HepG2 (cell line): Measurements from ENCODE around the gene GNG2. TPM values are rescaled to one million over a fixed set of nuclear protein-coding genes. Genes with fewer than 3 reads are reported as not detected.

Experiments used
- ATAC-seq: fragments of 200-7000 bp; cut with Tn5 transposase; 3 replicates; pipeline ENCODE4 v1.9.1; 2020; ENCODE audit warnings: mild to moderate bottlenecking, moderate library complexity
- BruUV-seq: library from RNA; stranded (reverse); fragments of 400-500 nt; replicated peaks from 2 replicates; lab custom pipeline; 2021; lab: Mats Ljungman, UMichigan
- CTCF ChIA-PET: fragments of 300-600 bp; formaldehyde crosslinking; extraction: SDS; loops from one replicate; lab custom pipeline; 2021; ENCODE audit warnings: low total read pairs, inconsistent platforms, low intra/inter-chr PET ratio; lab: Yijun Ruan, JAX
- POLR2A ChIA-PET: fragments of 350-600 bp; sonication (Branson Sonifier 250); formaldehyde crosslinking; loops from one replicate; lab custom pipeline; 2020; ENCODE audit warnings: antibody characterized with exemption, inconsistent platforms; lab: Yijun Ruan, JAX
- DNase-seq: peaks from one replicate; pipeline ENCODE4 v3.0.0-alpha.2; 2015; ENCODE audit warnings: low spot score
- FAIRE-seq: peaks from 3 replicates; lab custom pipeline; 2011; peaks lifted over from hg19 to GRCh38; lab: Jason Lieb, UNC
- H2AFZ ChIP-seq: one replicate; pipeline ENCODE4 v1.6.1; 2011; ENCODE audit warnings: low read length, inconsistent platforms
- H3K27ac ChIP-seq: fragments of 300-600 bp; 3 replicates; pipeline ENCODE4 v1.8.0; 2011; ENCODE audit warnings: mixed run types, mild to moderate bottlenecking, mixed read lengths, low read length, inconsistent platforms; ENCODE audit not compliant: insufficient read depth; ENCODE audit errors: extremely low read length
- H3K27me3 ChIP-seq, 2 experiments: fragments of 200-600 bp in 1 of 2; 2 replicates in 1 of 2; 3 replicates in 1 of 2; pipeline versions ENCODE4 v1.6.0 to v1.8.0; 2011; ENCODE audit warnings: low read length in 2 of 2, mild to moderate bottlenecking in 2 of 2, moderate library complexity in 2 of 2, inconsistent platforms in 1 of 2; ENCODE audit not compliant: insufficient read depth in 2 of 2, control insufficient read depth in 1 of 2
- H3K36me3 ChIP-seq, 2 experiments: fragments of 200-600 bp in 1 of 2; replicated peaks in 1 of 2; 2 replicates in 1 of 2; 3 replicates in 1 of 2; pipeline versions ENCODE4 v1.5.1 to v1.8.0; 2011; ENCODE audit warnings: low read length in 2 of 2, inconsistent platforms in 1 of 2; ENCODE audit not compliant: insufficient read depth in 2 of 2, control insufficient read depth in 1 of 2
- H3K4me1 ChIP-seq: 2 replicates; pipeline ENCODE4 v1.5.1; 2012; ENCODE audit warnings: low read length, inconsistent platforms; ENCODE audit not compliant: insufficient read depth
- H3K4me2 ChIP-seq: 2 replicates; pipeline ENCODE4 v1.6.0; 2011; ENCODE audit warnings: low read depth, low read length, inconsistent platforms
- H3K4me3 ChIP-seq, 3 experiments: fragments of 200-600 bp in 1 of 3; sonication (generic), shearing (Covaris generic) in 1 of 3; replicated peaks in 1 of 3; 2 replicates each; pipeline ENCODE4 v1.5.1; 2011 to 2016; ENCODE audit warnings: low read length in 3 of 3, inconsistent platforms in 2 of 3, low read depth in 2 of 3, mild to moderate bottlenecking in 2 of 3, control low read depth in 1 of 3, mixed read lengths in 1 of 3; ENCODE audit not compliant: insufficient read depth in 1 of 3
- H3K79me2 ChIP-seq: one replicate; pipeline ENCODE4 v1.6.1; 2011; ENCODE audit warnings: low read length, inconsistent platforms; ENCODE audit not compliant: insufficient read depth
- H3K9ac ChIP-seq: 2 replicates; pipeline ENCODE4 v1.6.0; 2011; ENCODE audit warnings: mild to moderate bottlenecking, low read depth, low read length, inconsistent platforms; ENCODE audit not compliant: insufficient read depth
- H3K9me3 ChIP-seq: 2 replicates; pipeline ENCODE4 v1.5.1; 2012; ENCODE audit warnings: mild to moderate bottlenecking, low read length
- H4K20me1 ChIP-seq: 2 replicates; pipeline ENCODE4 v1.6.0; 2011; ENCODE audit warnings: inconsistent platforms, mild to moderate bottlenecking, low read length, moderate library complexity; ENCODE audit not compliant: insufficient read depth
- BORCS8-MEF2B ChIP-seq: sonication (generic); formaldehyde crosslinking; IDR thresholded peaks from 2 replicates; pipeline ENCODE4 v1.8.0; 2022; ENCODE audit warnings: mild to moderate bottlenecking, missing genetic modification reagents
- ELF1 ChIP-seq: sonication (generic); formaldehyde crosslinking; IDR thresholded peaks from 2 replicates; pipeline ENCODE4 v1.4.0; 2020; ENCODE audit warnings: missing genetic modification reagents
- GLI4 ChIP-seq: sonication (generic); formaldehyde crosslinking; IDR thresholded peaks from 2 replicates; pipeline ENCODE4 v1.5.1; 2020; ENCODE audit warnings: missing genetic modification reagents, mild to moderate bottlenecking, moderate library complexity, borderline replicate concordance
- MEF2D ChIP-seq: sonication (generic); formaldehyde crosslinking; IDR thresholded peaks from 2 replicates; pipeline ENCODE4 v1.5.1; 2020; ENCODE audit warnings: mild to moderate bottlenecking, missing genetic modification reagents
- ZNF317 ChIP-seq: sonication (generic); formaldehyde crosslinking; IDR thresholded peaks from 2 replicates; pipeline ENCODE4 v1.5.0; 2020; ENCODE audit warnings: mild to moderate bottlenecking, missing genetic modification reagents
- WGBS: methylation state at CpG from one replicate; pipeline ENCODE4 v1.1.6; 2017; ENCODE audit warnings: low lambda C conversion rate; 5-methylcytosine and 5-hydroxymethylcytosine counted together
- in situ Hi-C: cut with HindIII; loops from 2 replicates; pipeline ENCODE4 v1.10.0; 2017; ENCODE audit warnings: low pct_unique_long_range_greater_than_20kb; ENCODE audit not compliant: extremely low pct_ligation_motif_present
- intact Hi-C: fragments of 100-400 bp; cut with micrococcal nuclease; formaldehyde crosslinking; loops from one replicate; pipeline ENCODE4 v1.10.0; 2022; ENCODE audit not compliant: unreplicated experiment
- polyA plus RNA-seq, 8 experiments: library from polyadenylated mRNA; depleted of rRNA in 3 of 8; stranded (reverse) in 7 of 8; unstranded in 1 of 8; fragments of >200 nt; fragmentation: Illumina TruSeq in 4 of 8; extraction: Trizol in 4 of 8; gene quantifications; 2 replicates each; pipeline versions ENCODE4 v1.2.1 to v1.2.3, GENCODE V29; 2011 to 2016; ENCODE audit warnings: low read depth in 4 of 8, missing spikeins in 1 of 8, mixed read lengths in 1 of 8; ENCODE audit not compliant: insufficient read depth in 1 of 8
- total RNA-seq, 5 experiments: library from RNA; depleted of rRNA; stranded (reverse); fragments of >200 nt; fragmentation: Illumina TruSeq; extraction: Trizol; gene quantifications; 2 replicates each; pipeline ENCODE4 v1.2.3, GENCODE V29; 2016; ENCODE audit warnings: low read depth in 1 of 5
- TF ChIP-seq, protein P1 (sequence below): sonication (generic); formaldehyde crosslinking; IDR thresholded peaks from 2 replicates; pipeline ENCODE4 v1.4.0; 2020; ENCODE audit warnings: mild to moderate bottlenecking, missing genetic modification reagents

GNG2 gene
- total and polyA plus RNA-seq, 2 of the 13 experiments (the other 11 are each of a cell fraction or from before 2014, with no cell fraction given): not detected

DNA sequence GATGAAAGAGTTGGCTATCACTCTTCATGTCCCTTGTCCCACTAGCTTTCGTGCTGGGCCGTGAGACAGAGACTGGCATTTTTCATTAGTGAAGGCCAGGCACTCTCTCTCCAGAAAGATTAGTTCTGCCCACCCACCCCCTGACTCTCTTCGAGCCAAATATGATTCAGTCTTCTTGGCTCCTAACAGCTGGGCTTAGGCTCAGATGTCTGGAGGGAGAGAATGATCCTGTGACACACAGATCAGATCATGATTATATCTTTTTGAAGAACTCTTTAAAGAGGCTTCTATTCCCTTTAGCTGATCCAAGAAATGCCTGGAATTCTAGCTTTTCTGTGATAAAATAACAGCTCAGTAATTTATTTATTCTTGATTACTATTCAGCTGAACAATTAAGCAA, 5.2 kb upstream of the GNG2 start (continued):
- TF ChIP-seq ELF1 (CRISPR knock-in tag) (no peak), MEF2D (CRISPR knock-in tag) (no peak), BORCS8-MEF2B (no peak)
- TF ChIP-seq, protein P1, sequence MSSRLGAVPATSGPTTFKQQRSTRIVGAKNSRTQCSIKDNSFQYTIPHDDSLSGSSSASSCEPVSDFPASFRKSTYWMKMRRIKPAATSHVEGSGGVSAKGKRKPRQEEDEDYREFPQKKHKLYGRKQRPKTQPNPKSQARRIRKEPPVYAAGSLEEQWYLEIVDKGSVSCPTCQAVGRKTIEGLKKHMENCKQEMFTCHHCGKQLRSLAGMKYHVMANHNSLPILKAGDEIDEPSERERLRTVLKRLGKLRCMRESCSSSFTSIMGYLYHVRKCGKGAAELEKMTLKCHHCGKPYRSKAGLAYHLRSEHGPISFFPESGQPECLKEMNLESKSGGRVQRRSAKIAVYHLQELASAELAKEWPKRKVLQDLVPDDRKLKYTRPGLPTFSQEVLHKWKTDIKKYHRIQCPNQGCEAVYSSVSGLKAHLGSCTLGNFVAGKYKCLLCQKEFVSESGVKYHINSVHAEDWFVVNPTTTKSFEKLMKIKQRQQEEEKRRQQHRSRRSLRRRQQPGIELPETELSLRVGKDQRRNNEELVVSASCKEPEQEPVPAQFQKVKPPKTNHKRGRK (CRISPR knock-in tag): no peak

DNA sequence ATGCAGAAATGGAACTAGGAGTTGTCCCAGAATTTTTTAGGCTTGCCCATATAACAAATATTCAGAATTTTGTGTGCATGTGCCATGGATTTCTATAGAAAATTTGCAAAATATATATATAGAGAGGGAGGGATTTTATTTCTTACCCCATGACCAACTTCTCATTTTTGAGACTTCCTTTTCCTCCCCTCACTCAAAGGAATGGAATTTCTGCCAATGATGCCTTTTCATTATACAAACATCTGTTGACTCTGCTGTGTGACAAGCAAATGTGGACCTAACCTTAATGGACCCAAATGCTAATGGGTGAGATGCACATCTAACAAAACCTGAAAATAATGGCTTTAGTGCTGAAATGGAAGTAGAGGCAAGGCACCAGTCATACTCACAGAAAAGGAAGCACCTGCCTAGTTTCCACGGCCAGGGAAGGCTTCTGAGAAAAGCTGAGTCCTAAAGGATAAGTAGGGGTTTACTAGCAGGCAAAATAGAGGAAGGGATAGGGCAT, 3.6 kb upstream of the GNG2 start:
- no peak for FAIRE-seq
- Histone ChIP-seq H3K79me2 (no peaks in the 10 kb centered on the region), H4K20me1 (no peaks in the 10 kb centered on the region), H3K4me3 (no peak overlapping the region), H3K9ac (no peak overlapping the region), H2AFZ (no peak overlapping the region), H3K4me2 (no peak overlapping the region), H3K36me3 (no peaks in the 10 kb centered on the region), H3K27ac (no peak overlapping the region), H3K27me3 (peaks cover 0 to 23% of the 10 kb centered on the region in 2 experiments; a peak in 2 of 5 replicates), H3K4me1 (no peaks in the 10 kb centered on the region), H3K9me3 (no peaks in the 10 kb centered on the region)
- no peak for DNase-seq
- no TSS peak for BruUV-seq
- WGBS: 9% methylated on average over 1 of the region's 1 CpG
- in situ Hi-C loops (no loop called here), intact Hi-C loops (no loop called here)
- ChIA-PET CTCF (no interaction called here), POLR2A (no interaction called here)
- no peak for TF ChIP-seq GLI4
- peak; percentile 42; the same call in 1 of the 2 replicates for TF ChIP-seq ZNF317 (CRISPR knock-in tag)
- ATAC-seq: no peak
